DOHH2 (cell line): Measurements from ENCODE around the gene SCRN1.

Experiments
- H3F3A ChIP-seq: fragments of 200-600 bp; sonication (generic), shearing (Covaris generic); 2 replicates; pipeline ENCODE4 v1.6.0; 2016; ENCODE audit warnings: antibody characterized with exemption, mild to moderate bottlenecking; ENCODE audit not compliant: control insufficient read depth, insufficient read depth
- H3K27ac ChIP-seq: fragments of 200-600 bp; sonication (generic); 2 replicates; pipeline ENCODE4 v1.5.1; 2014; ENCODE audit warnings: low read depth, mild to moderate bottlenecking, low read length, moderate library complexity
- H3K27me3 ChIP-seq: fragments of 200-600 bp; sonication (generic); 2 replicates; pipeline ENCODE4 v1.6.1; 2014; ENCODE audit warnings: mild to moderate bottlenecking, low read length, mixed read lengths; ENCODE audit not compliant: control insufficient read depth
- H3K36me3 ChIP-seq: fragments of 200-600 bp; sonication (generic); 2 replicates; pipeline ENCODE4 v1.6.1; 2014; ENCODE audit warnings: mild to moderate bottlenecking, low read length, moderate library complexity, mixed read lengths; ENCODE audit not compliant: control insufficient read depth
- H3K4me1 ChIP-seq: fragments of 200-600 bp; sonication (generic); 2 replicates; pipeline ENCODE4 v1.6.1; 2014; ENCODE audit warnings: mild to moderate bottlenecking, low read length, mixed read lengths; ENCODE audit not compliant: control insufficient read depth
- H3K4me2 ChIP-seq: fragments of 200-600 bp; sonication (generic); 2 replicates; pipeline ENCODE4 v1.6.0; 2014; ENCODE audit warnings: mild to moderate bottlenecking, low read length, moderate library complexity
- H3K4me3 ChIP-seq: fragments of 200-600 bp; sonication (generic); 2 replicates; pipeline ENCODE4 v1.5.1; 2014; ENCODE audit warnings: mild to moderate bottlenecking, low read length, mixed read lengths
- H3K79me2 ChIP-seq: fragments of 200-600 bp; sonication (generic); 2 replicates; pipeline ENCODE4 v1.6.1; 2014; ENCODE audit warnings: mild to moderate bottlenecking, low read length, mixed read lengths; ENCODE audit not compliant: control insufficient read depth
- H3K9me2 ChIP-seq: fragments of 200-600 bp; sonication (generic); replicated peaks from 2 replicates; pipeline ENCODE4 v1.6.1; 2014; ENCODE audit warnings: mild to moderate bottlenecking, low read length, mixed read lengths; ENCODE audit not compliant: control insufficient read depth
- H3K9me3 ChIP-seq: fragments of 200-600 bp; sonication (generic); 2 replicates; pipeline ENCODE4 v1.6.1; 2014; ENCODE audit warnings: antibody characterized with exemption, low read length, mixed read lengths; ENCODE audit not compliant: control insufficient read depth, insufficient read depth
- H4K20me1 ChIP-seq: fragments of 200-600 bp; sonication (generic); 2 replicates; pipeline ENCODE4 v1.6.0; 2014; ENCODE audit warnings: low read depth, mild to moderate bottlenecking, antibody characterized with exemption, low read length, moderate library complexity; ENCODE audit not compliant: control insufficient read depth, insufficient read depth
- CTCF ChIP-seq: fragments of 200-600 bp; sonication (generic); IDR thresholded peaks from one replicate; pipeline ENCODE4 v1.5.1; 2014; ENCODE audit warnings: antibody characterized with exemption, mild to moderate bottlenecking, low read depth, low read length; ENCODE audit not compliant: poor library complexity, severe bottlenecking
- EZH2phosphoT487 ChIP-seq: fragments of 200-600 bp; sonication (generic); IDR thresholded peaks from 2 replicates; pipeline ENCODE4 v1.6.1; 2017; ENCODE audit warnings: borderline replicate concordance, mild to moderate bottlenecking, antibody characterized with exemption, low read length, moderate library complexity, mixed read lengths

Gene SCRN1

GRCh38 chr7:29995652-29996051 lies 6.1 kb upstream of the SCRN1 start:
- peaks cover 4% of the 10 kb centered on the region; the same call in 1 of the 2 replicates for H3F3A ChIP-seq
- H3K27me3 ChIP-seq = no peaks in the 10 kb centered on the region
- H3K9me3 ChIP-seq = peaks cover 7% of the 10 kb centered on the region; the same call in 1 of the 2 replicates
- TF ChIP-seq CTCF (no peak), EZH2phosphoT487 (no peak)
- H4K20me1 ChIP-seq = no peaks in the 10 kb centered on the region
- H3K4me2 ChIP-seq = no peak overlapping the region
- H3K4me3 ChIP-seq = no peak overlapping the region
- H3K36me3 ChIP-seq = no peaks in the 10 kb centered on the region
- H3K9me2 ChIP-seq = no peaks in the 10 kb centered on the region
- no peaks in the 10 kb centered on the region for H3K4me1 ChIP-seq
- no peak overlapping the region for H3K27ac ChIP-seq
- no peaks in the 10 kb centered on the region for H3K79me2 ChIP-seq

GRCh38 chr7:29993140-29993539 lies 3.5 kb upstream of the SCRN1 start:
- Histone ChIP-seq H3K27me3 (no peaks in the 10 kb centered on the region), H4K20me1 (no peaks in the 10 kb centered on the region), H3K4me1 (peaks cover 14% of the 10 kb centered on the region), H3K9me3 (peaks cover 7% of the 10 kb centered on the region; the same call in 1 of the 2 replicates), H3K27ac (no peak overlapping the region), H3K79me2 (peaks cover 20% of the 10 kb centered on the region), H3K36me3 (no peaks in the 10 kb centered on the region), H3K9me2 (no peaks in the 10 kb centered on the region), H3K4me3 (no peak overlapping the region), H3F3A (peaks cover 9% of the 10 kb centered on the region), H3K4me2 (no peak overlapping the region)
- TF ChIP-seq EZH2phosphoT487 (no peak), CTCF (no peak)

- Histone ChIP-seq H3F3A (peaks cover 21% of the 10 kb centered on the region), H3K79me2 (peaks cover 32% of the 10 kb centered on the region), H3K27me3 (no peaks in the 10 kb centered on the region), H3K4me3 (no peak overlapping the region), H3K36me3 (no peaks in the 10 kb centered on the region), H3K27ac (no peak overlapping the region), H3K4me1 (peaks cover 26% of the 10 kb centered on the region), H3K4me2 (no peak overlapping the region), H4K20me1 (no peaks in the 10 kb centered on the region), H3K9me3 (peaks cover 7% of the 10 kb centered on the region; the same call in 1 of the 2 replicates), H3K9me2 (no peaks in the 10 kb centered on the region)
- no peak for TF ChIP-seq CTCF
- no peak for TF ChIP-seq EZH2phosphoT487
These were observed 2.3 kb upstream of the SCRN1 start for GRCh38 chr7:29991937-29992336.

GRCh38 chr7:29990931-29991330 lies 1.3 kb upstream of the SCRN1 start:
- Histone ChIP-seq H3K9me3 (0 out of 2 replicates have a peak, but pooled peaks cover 3% of the 10 kb centered on the region), H3K36me3 (no peaks in the 10 kb centered on the region), H3K4me2 (no peak overlapping the region), H3K4me3 (no peak overlapping the region), H3K27ac (no peak overlapping the region), H3K4me1 (peaks cover 35% of the 10 kb centered on the region), H3K9me2 (no peaks in the 10 kb centered on the region), H3K27me3 (no peaks in the 10 kb centered on the region), H3K79me2 (peaks cover 40% of the 10 kb centered on the region), H4K20me1 (no peaks in the 10 kb centered on the region), H3F3A (peaks cover 28% of the 10 kb centered on the region)
- TF ChIP-seq CTCF (no peak), EZH2phosphoT487 (no peak)
